GM18907 (cell line): ENCODE results near the gene CERS5.
A peak's percentile ranks its signal among the peaks of the same experiment; 100 is the strongest.

Experiments
- ATAC-seq: cut with Tn5 transposase; IDR thresholded peaks from one replicate; pipeline ENCODE4 v1.9.1; 2021; ENCODE audit warnings: mild to moderate bottlenecking, moderate library complexity; ENCODE audit not compliant: unreplicated experiment

Gene CERS5

GRCh38 chr12:50167049-50167828 lies at the start of gene CERS5:
TSS of gene CERS5 (minus strand) at chr12:50167369. CDS start at chr12:50167297, 72 bp downstream.
- peak; percentile 97 for ATAC-seq

GRCh38 chr12:50215033-50215432 lies 47.9 kb upstream of the CERS5 start:
- ATAC-seq, result no peak

- ATAC-seq, result no peak
Observed at GRCh38 chr12:50214018-50214417, 46.8 kb upstream of the CERS5 start.

GRCh38 chr12:50213439-50213838 lies 46.3 kb upstream of the CERS5 start:
- no peak for ATAC-seq

GRCh38 chr12:50212071-50212467 lies 44.9 kb upstream of the CERS5 start:
- no peak for ATAC-seq

- ATAC-seq, result no peak
Observed at GRCh38 chr12:50211392-50212070, 44.4 kb upstream of the CERS5 start.

- no peak for ATAC-seq
Observed at GRCh38 chr12:50207424-50207823, 40.3 kb upstream of the CERS5 start.

- ATAC-seq, result no peak
Observed at GRCh38 chr12:50205648-50206047, 38.5 kb upstream of the CERS5 start.

- ATAC-seq, result no peak
Observed at GRCh38 chr12:50203691-50204090, 36.5 kb upstream of the CERS5 start.

- no peak for ATAC-seq
Observed at GRCh38 chr12:50201987-50202521, 34.9 kb upstream of the CERS5 start.

- ATAC-seq, result no peak
Observed at GRCh38 chr12:50200552-50201273, 33.5 kb upstream of the CERS5 start.

GRCh38 chr12:50198829-50199228 lies 31.7 kb upstream of the CERS5 start:
- no peak for ATAC-seq

- no peak for ATAC-seq
Observed at GRCh38 chr12:50197297-50197727, 30.1 kb upstream of the CERS5 start.

- no peak for ATAC-seq
Observed at GRCh38 chr12:50196537-50196936, 29.4 kb upstream of the CERS5 start.

GRCh38 chr12:50195832-50196231 lies 28.7 kb upstream of the CERS5 start:
- ATAC-seq, result no peak

GRCh38 chr12:50192908-50193307 lies 25.7 kb upstream of the CERS5 start:
- no peak for ATAC-seq

- ATAC-seq, result no peak
Observed at GRCh38 chr12:50192236-50192635, 25.1 kb upstream of the CERS5 start.

- ATAC-seq, result no peak
Observed at GRCh38 chr12:50190859-50191258, 23.7 kb upstream of the CERS5 start.

GRCh38 chr12:50188875-50189575 lies 21.9 kb upstream of the CERS5 start:
- no peak for ATAC-seq

- no peak for ATAC-seq
Observed at GRCh38 chr12:50188241-50188781, 21.1 kb upstream of the CERS5 start.
